Liver (tissue), 9 donors: ENCODE results near the gene DZIP1L. TPM values are rescaled to one million over a fixed set of nuclear protein-coding genes. Genes with fewer than 3 reads are reported as not detected.

Source experiments
- DNase-seq: peaks from one replicate; pipeline ENCODE4 v3.0.0-alpha.2; 2017; ENCODE audit warnings: low spot score
- H3K27ac ChIP-seq, 2 donors: one replicate each; pipeline ENCODE4 v1.7.0; 2013; ENCODE audit warnings: inconsistent platforms in 2 of 2, low read length in 2 of 2, control low read depth in 1 of 2, low read depth in 1 of 2, mild to moderate bottlenecking in 1 of 2
- H3K27me3 ChIP-seq, 4 donors: one replicate each; pipeline versions ENCODE4 v1.6.1 to v1.7.0; 2013; ENCODE audit warnings: low read length in 3 of 4, inconsistent platforms in 1 of 4, mild to moderate bottlenecking in 1 of 4, moderate library complexity in 1 of 4; ENCODE audit not compliant: control insufficient read depth in 4 of 4, insufficient read depth in 4 of 4
- H3K36me3 ChIP-seq, 4 donors: one replicate each; pipeline versions ENCODE4 v1.6.1 to v1.7.0; 2013; ENCODE audit warnings: low read length in 3 of 4, mild to moderate bottlenecking in 3 of 4, low read depth in 1 of 4, moderate library complexity in 1 of 4; ENCODE audit not compliant: control insufficient read depth in 4 of 4, insufficient read depth in 3 of 4
- H3K4me1 ChIP-seq, 4 donors: one replicate each; pipeline versions ENCODE4 v1.6.1 to v1.7.0; 2013; ENCODE audit warnings: low read length in 3 of 4, mild to moderate bottlenecking in 3 of 4, moderate library complexity in 1 of 4; ENCODE audit not compliant: control insufficient read depth in 4 of 4, insufficient read depth in 4 of 4
- H3K4me3 ChIP-seq, 3 donors: one replicate each; pipeline versions ENCODE4 v1.6.1 to v1.7.0; 2013; ENCODE audit warnings: low read length in 3 of 3, control low read depth in 1 of 3, low read depth in 1 of 3, mild to moderate bottlenecking in 1 of 3
- H3K9ac ChIP-seq, 2 donors: one replicate each; pipeline ENCODE4 v1.7.0; 2013; ENCODE audit warnings: low read length in 2 of 2, mild to moderate bottlenecking in 2 of 2, moderate library complexity in 2 of 2, control low read depth in 1 of 2, low read depth in 1 of 2
- H3K9me3 ChIP-seq, 4 donors: one replicate each; pipeline versions ENCODE4 v1.6.1 to v1.7.0; 2013; ENCODE audit warnings: low read length in 3 of 4; ENCODE audit not compliant: control insufficient read depth in 4 of 4
- ATF3 ChIP-seq: IDR thresholded peaks from 2 replicates; pipeline ENCODE4 v1.6.1; 2016; ENCODE audit warnings: antibody characterized with exemption
- CTCF ChIP-seq: fragments of 150-350 bp; IDR thresholded peaks from 2 replicates; pipeline ENCODE4 v1.5.1; 2017; ENCODE audit warnings: improper control_type of control experiment, low read depth, low read length; ENCODE audit not compliant: missing input control
- EGR1 ChIP-seq, 2 donors: IDR thresholded peaks; 2 replicates each; pipeline ENCODE4 v1.6.1; 2016 to 2018; ENCODE audit warnings: antibody characterized with exemption in 2 of 2, low read depth in 2 of 2
- FOXA1 ChIP-seq: IDR thresholded peaks from 2 replicates; pipeline ENCODE4 v1.6.1; 2016; ENCODE audit warnings: antibody characterized with exemption
- FOXA2 ChIP-seq: IDR thresholded peaks from 2 replicates; pipeline ENCODE4 v1.6.1; 2016; ENCODE audit warnings: antibody characterized with exemption
- GABPA ChIP-seq, 2 donors: IDR thresholded peaks in 1 of 2; conservative IDR thresholded peaks in 1 of 2; 2 replicates each; pipeline ENCODE4 v1.6.1; 2016; ENCODE audit warnings: antibody characterized with exemption in 2 of 2, mild to moderate bottlenecking in 1 of 2, moderate library complexity in 1 of 2
- HNF4A ChIP-seq, 2 donors: conservative IDR thresholded peaks; 2 replicates each; pipeline ENCODE4 v1.6.1; 2016; ENCODE audit warnings: antibody characterized with exemption in 2 of 2, mild to moderate bottlenecking in 2 of 2
- HNF4G ChIP-seq: IDR thresholded peaks from 2 replicates; pipeline ENCODE4 v1.6.1; 2016; ENCODE audit warnings: antibody characterized with exemption
- JUND ChIP-seq, 2 donors: IDR thresholded peaks; 2 replicates each; pipeline ENCODE4 v1.6.1; 2016; ENCODE audit warnings: antibody characterized with exemption in 2 of 2
- MAX ChIP-seq: IDR thresholded peaks from 2 replicates; pipeline ENCODE4 v1.6.1; 2016; ENCODE audit warnings: antibody characterized with exemption
- NR2F2 ChIP-seq: IDR thresholded peaks from 2 replicates; pipeline ENCODE4 v1.6.1; 2016; ENCODE audit warnings: antibody characterized with exemption
- RAD21 ChIP-seq, 2 donors: IDR thresholded peaks; 2 replicates each; pipeline ENCODE4 v1.6.1; 2016; ENCODE audit warnings: antibody characterized with exemption in 2 of 2, mild to moderate bottlenecking in 2 of 2
- REST ChIP-seq: IDR thresholded peaks from 2 replicates; pipeline ENCODE4 v1.6.1; 2016; ENCODE audit warnings: antibody characterized with exemption, mild to moderate bottlenecking
- RXRA ChIP-seq, 2 donors: IDR thresholded peaks; 2 replicates each; pipeline ENCODE4 v1.6.1; 2017 to 2018; ENCODE audit warnings: antibody characterized with exemption in 2 of 2, mild to moderate bottlenecking in 1 of 2
- SP1 ChIP-seq: IDR thresholded peaks from 2 replicates; pipeline ENCODE4 v1.6.1; 2018; ENCODE audit warnings: antibody characterized with exemption, mild to moderate bottlenecking
- TAF1 ChIP-seq: conservative IDR thresholded peaks from 2 replicates; pipeline ENCODE4 v1.6.1; 2016; ENCODE audit warnings: antibody characterized with exemption, mild to moderate bottlenecking
- YY1 ChIP-seq: IDR thresholded peaks from 2 replicates; pipeline ENCODE4 v1.6.1; 2016; ENCODE audit warnings: antibody characterized with exemption, mild to moderate bottlenecking
- ZBTB33 ChIP-seq: IDR thresholded peaks from 2 replicates; pipeline ENCODE4 v1.6.1; 2016; ENCODE audit warnings: antibody characterized with exemption
- WGBS: extraction: QIAGEN DNeasy Blood & Tissue Kit; methylation state at CpG from one replicate; pipeline ENCODE4 v1.1.7; 2013; 5-methylcytosine and 5-hydroxymethylcytosine counted together
- polyA plus RNA-seq, 2 donors: library from polyadenylated mRNA; stranded (reverse) in 1 of 2; unstranded in 1 of 2; fragments of 200-250 nt in 1 of 2; fragments of >200 nt in 1 of 2; fragmentation: Nextera tagmentation in 1 of 2; extraction: Ambion mirVana in 1 of 2; gene quantifications; one replicate each; pipeline versions ENCODE4 v1.2.1 to v1.2.3, GENCODE V29; 2013 to 2015
- total RNA-seq, 2 donors: library from RNA; depleted of rRNA; stranded (reverse); fragments of >200 nt; gene quantifications; one replicate each; pipeline ENCODE4 v1.2.3, GENCODE V29; 2014
- donor health status: healthy.
- donor health status: healthy.
- donor health status: healthy.
- donor health status: healthy.
- donor health status: healthy.

DZIP1L gene
- total and polyA plus RNA-seq, 4 donors, result 0.62 to 5.9 (median 1.3) TPM

- Histone ChIP-seq H3K4me3 (no peak overlapping the region), H3K9me3 (no peaks in the 10 kb centered on the region), H3K27ac (no peak overlapping the region), H3K9ac (no peak overlapping the region), H3K36me3 (no peaks in the 10 kb centered on the region), H3K4me1 (peaks cover 0 to 13% (median 6%) of the 10 kb centered on the region in 4 donors), H3K27me3 (peaks cover 0 to 2% (median 0%) of the 10 kb centered on the region in 4 donors)
- WGBS, result 79% methylated on average over 1 of the region's 1 CpG
- DNase-seq, result no peak
- TF ChIP-seq ATF3 (no peak), FOXA2 (no peak), HNF4A (conservative IDR thresholded peaks at IDR 0.05) (no peak), REST (no peak), RAD21 (IDR thresholded peaks at IDR 0.05) (no peak), EGR1 (IDR thresholded peaks at IDR 0.05; ENCODE audit: low read depth in 2 of 2) (no peak), FOXA1 (no peak), CTCF (no peak), GABPA (IDR thresholded peaks at IDR 0.05 in 1 of 2, conservative IDR thresholded peaks at IDR 0.05 in 1 of 2) (no peak), MAX (no peak), RXRA (IDR thresholded peaks at IDR 0.05) (no peak), SP1 (no peak), ZBTB33 (no peak), NR2F2 (no peak), JUND (IDR thresholded peaks at IDR 0.05) (no peak), TAF1 (no peak), YY1 (no peak)
Observed at GRCh38 chr3:138113326-138113725, 2.1 kb downstream of the DZIP1L start.

- TF ChIP-seq REST (no peak), ZBTB33 (no peak), HNF4G (no peak), JUND (IDR thresholded peaks at IDR 0.05) (no peak), ATF3 (no peak)
- no peak overlapping the region for H3K9ac ChIP-seq
Observed at GRCh38 chr3:138112362-138112761, 3.0 kb downstream of the DZIP1L start.

More at GRCh38 chr3:138112362-138112761, 3.0 kb downstream of the DZIP1L start:
- Histone ChIP-seq H3K4me3 (no peak overlapping the region), H3K9me3 (no peaks in the 10 kb centered on the region), H3K27me3 (peaks cover 0 to 2% (median 0%) of the 10 kb centered on the region in 4 donors), H3K4me1 (peaks cover 0 to 13% (median 6%) of the 10 kb centered on the region in 4 donors), H3K27ac (no peak overlapping the region), H3K36me3 (no peaks in the 10 kb centered on the region)
- no peak for DNase-seq
- 93% methylated on average over 8 of the region's 8 CpGs for WGBS
